ENCODE measurements around the gene RNF182.

The RNF182 gene

DNA sequence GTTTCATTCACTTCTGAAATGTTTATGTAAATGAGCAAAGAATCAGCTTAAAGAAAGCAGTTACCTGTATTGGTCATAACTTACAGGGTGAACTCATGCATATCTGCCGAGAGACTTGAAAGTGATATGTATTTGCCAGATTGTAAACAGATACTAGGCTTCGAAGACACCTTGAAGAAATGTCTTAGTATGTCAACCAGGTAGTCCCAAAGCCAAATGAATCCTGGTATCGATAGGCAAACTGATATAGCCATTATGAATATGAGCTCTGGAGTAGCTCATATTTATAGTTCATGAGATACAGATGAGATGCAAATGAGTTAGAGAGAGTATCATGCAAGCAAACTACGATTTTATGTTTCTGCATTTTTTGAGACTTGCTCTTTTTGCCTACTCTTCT lies 55.8 kb downstream of the RNF182 start:
- Histone ChIP-seq H3K4me3 (ENCODE audit: low read length in 2 of 2) (no peak overlapping the region), H2AK5ac (ENCODE audit: low read depth, low read length) (no peak overlapping the region), H3K4me1 (ENCODE audit: control insufficient read depth in 2 of 2, insufficient read depth in 1 of 2, low read depth in 1 of 2, low read length in 2 of 2) (no peaks in the 10 kb centered on the region), H3K4me2 (ENCODE audit: insufficient read depth, low read length, poor library complexity, severe bottlenecking) (no peak overlapping the region), H4K8ac (ENCODE audit: low read depth, low read length) (no peak overlapping the region), H3K27ac (replicated peaks; ENCODE audit: low read length) (no peak overlapping the region), H2BK12ac (ENCODE audit: low read length) (no peak overlapping the region), H2BK120ac (ENCODE audit: low read depth, low read length) (no peak overlapping the region), H3K9me3 (replicated peaks in 1 of 2; ENCODE audit: control insufficient read depth in 2 of 2, insufficient read depth in 1 of 2, low read depth in 1 of 2, low read length in 2 of 2) (no peaks in the 10 kb centered on the region), H3K79me1 (ENCODE audit: low read depth, low read length) (no peaks in the 10 kb centered on the region), H3K27me3 (ENCODE audit: control insufficient read depth in 3 of 3, insufficient read depth in 3 of 3, low read depth in 1 of 3, low read length in 3 of 3) (no peaks in the 10 kb centered on the region), H3K4ac (ENCODE audit: low read length) (no peak overlapping the region), H2BK15ac (ENCODE audit: low read length) (no peak overlapping the region), H3K18ac (ENCODE audit: low read length) (no peak overlapping the region), H4K91ac (ENCODE audit: low read depth, low read length, poor library complexity) (no peak overlapping the region), H2BK5ac (ENCODE audit: low read length) (no peak overlapping the region), H3K9ac (ENCODE audit: low read depth, low read length, poor library complexity) (no peak overlapping the region), H3K23ac (ENCODE audit: low read depth, low read length, poor library complexity) (no peak overlapping the region), H3K14ac (ENCODE audit: low read length) (no peak overlapping the region), H3K36me3 (replicated peaks in 1 of 2; ENCODE audit: control insufficient read depth in 2 of 2, insufficient read depth in 2 of 2, low read length in 2 of 2) (no peaks in the 10 kb centered on the region), H2AFZ (ENCODE audit: low read length) (no peak overlapping the region)
- WGBS, 2 donors (ENCODE audit: extremely low coverage in 2 of 2, insufficient read length in 2 of 2, insufficient replicate concordance in 1 of 2): no CpG with 5 or more reads among the region's 4 CpGs
- no peak for DNase-seq (ENCODE audit: low spot score)

DNA sequence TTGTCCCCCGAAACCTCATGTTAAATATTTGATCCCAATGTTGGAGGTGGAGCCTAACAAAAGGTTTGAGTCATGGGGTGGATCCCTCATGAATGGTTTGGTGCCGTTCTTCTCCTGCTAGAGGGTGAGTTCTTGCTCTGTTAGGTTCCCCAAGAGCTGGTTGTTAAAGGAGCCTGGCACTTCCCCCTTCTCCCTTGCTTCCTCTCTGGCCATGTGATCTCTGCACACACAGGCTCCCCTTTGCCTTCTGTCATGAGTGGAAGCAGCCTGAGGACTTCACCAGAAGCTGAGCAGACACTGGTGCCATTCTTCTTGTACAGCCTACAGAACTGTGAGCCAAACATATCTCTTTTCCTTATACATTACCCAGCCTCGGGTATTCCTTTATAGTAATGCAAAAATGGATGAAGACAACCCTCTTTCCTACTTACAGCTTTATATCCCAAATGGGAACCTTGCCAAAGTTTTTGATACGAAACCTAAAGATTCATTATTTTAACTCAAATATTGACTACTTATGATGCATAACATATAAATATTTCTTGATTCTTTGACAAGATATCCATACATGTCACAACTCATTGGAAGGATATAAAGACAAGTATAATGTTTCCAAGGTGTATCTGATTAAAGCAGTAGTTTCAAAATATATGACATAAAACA lies 61.0 kb downstream of the RNF182 start:
- no peak overlapping the region for H3K23ac ChIP-seq (ENCODE audit: low read depth, low read length, poor library complexity)
- no peaks in the 10 kb centered on the region for H3K27me3 ChIP-seq (ENCODE audit: control insufficient read depth in 3 of 3, insufficient read depth in 3 of 3, low read depth in 1 of 3, low read length in 3 of 3)
- no peak overlapping the region for H2BK5ac ChIP-seq (ENCODE audit: low read length)
- no CpG with 5 or more reads among the region's 4 CpGs for WGBS, 2 donors (ENCODE audit: extremely low coverage in 2 of 2, insufficient read length in 2 of 2, insufficient replicate concordance in 1 of 2)
- no peak overlapping the region for H2BK15ac ChIP-seq (ENCODE audit: low read length)
- no peak overlapping the region for H3K4ac ChIP-seq (ENCODE audit: low read length)
- H2BK12ac ChIP-seq (ENCODE audit: low read length): no peak overlapping the region
- no peak overlapping the region for H3K9ac ChIP-seq (ENCODE audit: low read depth, low read length, poor library complexity)
- no peak overlapping the region for H2AK5ac ChIP-seq (ENCODE audit: low read depth, low read length)
- no peak overlapping the region for H2BK120ac ChIP-seq (ENCODE audit: low read depth, low read length)
- no peak overlapping the region for H3K27ac ChIP-seq (replicated peaks; ENCODE audit: low read length)
- no peak overlapping the region for H2AFZ ChIP-seq (ENCODE audit: low read length)
- DNase-seq (ENCODE audit: low spot score): no peak
- H3K4me3 ChIP-seq (ENCODE audit: low read length in 2 of 2): no peak overlapping the region
- no peaks in the 10 kb centered on the region for H3K9me3 ChIP-seq (replicated peaks in 1 of 2; ENCODE audit: control insufficient read depth in 2 of 2, insufficient read depth in 1 of 2, low read depth in 1 of 2, low read length in 2 of 2)
- no peak overlapping the region for H3K18ac ChIP-seq (ENCODE audit: low read length)
- H3K36me3 ChIP-seq (replicated peaks in 1 of 2; ENCODE audit: control insufficient read depth in 2 of 2, insufficient read depth in 2 of 2, low read length in 2 of 2): no peaks in the 10 kb centered on the region
- no peaks in the 10 kb centered on the region for H3K79me1 ChIP-seq (ENCODE audit: low read depth, low read length)
- H4K91ac ChIP-seq (ENCODE audit: low read depth, low read length, poor library complexity): no peak overlapping the region
- peaks cover 0 to 1% of the 10 kb centered on the region in 2 donors for H3K4me1 ChIP-seq (ENCODE audit: control insufficient read depth in 2 of 2, insufficient read depth in 1 of 2, low read depth in 1 of 2, low read length in 2 of 2)
- H4K8ac ChIP-seq (ENCODE audit: low read depth, low read length): no peak overlapping the region
- no peak overlapping the region for H3K4me2 ChIP-seq (ENCODE audit: insufficient read depth, low read length, poor library complexity, severe bottlenecking)
- H3K14ac ChIP-seq (ENCODE audit: low read length): no peak overlapping the region

DNA sequence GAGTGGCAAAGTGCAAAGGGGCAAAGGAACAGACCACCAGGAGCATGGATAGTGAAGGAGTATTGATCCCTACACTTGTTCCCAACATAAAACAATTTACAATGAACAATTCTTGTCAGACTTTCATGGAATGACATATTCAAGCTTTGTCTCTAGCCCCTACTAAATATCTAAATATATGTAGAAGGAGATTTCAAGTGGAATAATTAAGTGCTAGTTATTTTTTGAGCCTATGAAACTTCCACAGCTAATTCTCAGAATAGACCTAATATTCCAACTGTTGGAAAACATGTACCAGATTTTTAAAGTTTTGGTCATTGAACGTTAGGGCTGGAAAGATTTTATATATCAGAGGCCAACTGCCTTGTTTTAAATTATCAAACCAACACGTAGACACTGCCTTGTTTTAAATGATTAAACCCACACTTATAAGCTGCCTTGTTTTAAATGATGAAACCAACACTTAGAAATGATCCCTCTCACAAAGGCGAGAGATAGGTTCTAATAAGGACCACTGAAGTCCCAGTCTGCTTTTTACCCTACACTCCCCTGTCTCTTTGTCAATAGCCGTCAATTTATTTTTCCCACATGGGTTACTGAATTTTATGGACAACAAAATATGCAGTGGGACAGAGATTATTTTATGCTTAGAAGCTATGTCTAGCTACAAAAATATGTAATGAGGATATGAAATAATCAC lies 62.1 kb downstream of the RNF182 start:
- no peak overlapping the region for H2BK5ac ChIP-seq (ENCODE audit: low read length)
- no peaks in the 10 kb centered on the region for H3K79me1 ChIP-seq (ENCODE audit: low read depth, low read length)
- H3K27me3 ChIP-seq (ENCODE audit: control insufficient read depth in 3 of 3, insufficient read depth in 3 of 3, low read depth in 1 of 3, low read length in 3 of 3): no peaks in the 10 kb centered on the region
- no peak overlapping the region for H2BK120ac ChIP-seq (ENCODE audit: low read depth, low read length)
- no peak overlapping the region for H2AK5ac ChIP-seq (ENCODE audit: low read depth, low read length)
- H3K9ac ChIP-seq (ENCODE audit: low read depth, low read length, poor library complexity): no peak overlapping the region
- H3K4me3 ChIP-seq (ENCODE audit: low read length in 2 of 2): no peak overlapping the region
- H3K4me2 ChIP-seq (ENCODE audit: insufficient read depth, low read length, poor library complexity, severe bottlenecking): no peak overlapping the region
- no peak overlapping the region for H3K18ac ChIP-seq (ENCODE audit: low read length)
- H2BK15ac ChIP-seq (ENCODE audit: low read length): no peak overlapping the region
- H3K36me3 ChIP-seq (replicated peaks in 1 of 2; ENCODE audit: control insufficient read depth in 2 of 2, insufficient read depth in 2 of 2, low read length in 2 of 2): no peaks in the 10 kb centered on the region
- H4K91ac ChIP-seq (ENCODE audit: low read depth, low read length, poor library complexity): no peak overlapping the region
- no peak overlapping the region for H2BK12ac ChIP-seq (ENCODE audit: low read length)
- no peak for DNase-seq (ENCODE audit: low spot score)
- WGBS, 2 donors (ENCODE audit: extremely low coverage in 2 of 2, insufficient read length in 2 of 2, insufficient replicate concordance in 1 of 2): no CpG with 5 or more reads among the region's 4 CpGs
- H3K4ac ChIP-seq (ENCODE audit: low read length): no peak overlapping the region
- no peaks in the 10 kb centered on the region for H3K9me3 ChIP-seq (replicated peaks in 1 of 2; ENCODE audit: control insufficient read depth in 2 of 2, insufficient read depth in 1 of 2, low read depth in 1 of 2, low read length in 2 of 2)
- H3K23ac ChIP-seq (ENCODE audit: low read depth, low read length, poor library complexity): no peak overlapping the region
- no peak overlapping the region for H2AFZ ChIP-seq (ENCODE audit: low read length)
- H3K4me1 ChIP-seq (ENCODE audit: control insufficient read depth in 2 of 2, insufficient read depth in 1 of 2, low read depth in 1 of 2, low read length in 2 of 2): peaks cover 0 to 1% of the 10 kb centered on the region in 2 donors
- no peak overlapping the region for H3K14ac ChIP-seq (ENCODE audit: low read length)
- no peak overlapping the region for H4K8ac ChIP-seq (ENCODE audit: low read depth, low read length)
- no peak overlapping the region for H3K27ac ChIP-seq (replicated peaks; ENCODE audit: low read length)

DNA sequence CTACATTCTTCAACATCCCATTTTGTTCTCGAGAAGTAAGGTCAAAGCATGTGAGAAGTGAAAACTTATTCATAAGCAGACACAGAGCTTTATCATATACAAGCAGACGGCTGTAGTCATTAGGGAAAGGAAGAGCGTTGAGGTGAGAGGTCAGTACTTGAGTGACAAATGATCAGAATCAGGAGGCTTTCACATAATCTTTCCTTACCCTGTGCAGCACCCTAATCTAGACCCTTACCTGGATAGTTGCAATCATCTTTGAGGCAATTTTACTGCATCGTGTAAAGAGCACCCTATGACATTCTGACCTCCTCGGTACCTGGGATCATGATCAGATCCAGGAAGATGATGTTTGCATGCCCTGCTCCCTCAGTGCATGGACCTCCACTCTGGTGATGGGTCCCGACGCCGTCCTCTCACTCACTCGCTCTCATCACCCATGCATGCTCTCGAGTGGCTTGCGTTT lies 62.7 kb downstream of the RNF182 start:
- Histone ChIP-seq H2BK120ac (ENCODE audit: low read depth, low read length) (no peak overlapping the region), H3K14ac (ENCODE audit: low read length) (no peak overlapping the region)

More for the DNA sequence above, 62.7 kb downstream of the RNF182 start:
- DNase-seq (ENCODE audit: low spot score): no peak
- Histone ChIP-seq H4K8ac (ENCODE audit: low read depth, low read length) (no peak overlapping the region), H3K9ac (ENCODE audit: low read depth, low read length, poor library complexity) (no peak overlapping the region), H3K79me1 (ENCODE audit: low read depth, low read length) (no peaks in the 10 kb centered on the region), H4K91ac (ENCODE audit: low read depth, low read length, poor library complexity) (no peak overlapping the region), H3K4ac (ENCODE audit: low read length) (no peak overlapping the region), H3K36me3 (replicated peaks in 1 of 2; ENCODE audit: control insufficient read depth in 2 of 2, insufficient read depth in 2 of 2, low read length in 2 of 2) (no peaks in the 10 kb centered on the region), H3K18ac (ENCODE audit: low read length) (no peak overlapping the region), H2BK12ac (ENCODE audit: low read length) (no peak overlapping the region), H3K9me3 (replicated peaks in 1 of 2; ENCODE audit: control insufficient read depth in 2 of 2, insufficient read depth in 1 of 2, low read depth in 1 of 2, low read length in 2 of 2) (no peaks in the 10 kb centered on the region), H2AFZ (ENCODE audit: low read length) (no peak overlapping the region), H2BK15ac (ENCODE audit: low read length) (no peak overlapping the region), H3K4me2 (ENCODE audit: insufficient read depth, low read length, poor library complexity, severe bottlenecking) (no peak overlapping the region), H2AK5ac (ENCODE audit: low read depth, low read length) (no peak overlapping the region), H2BK5ac (ENCODE audit: low read length) (no peak overlapping the region), H3K27ac (replicated peaks; ENCODE audit: low read length) (no peak overlapping the region), H3K4me1 (ENCODE audit: control insufficient read depth in 2 of 2, insufficient read depth in 1 of 2, low read depth in 1 of 2, low read length in 2 of 2) (peaks cover 0 to 1% of the 10 kb centered on the region in 2 donors), H3K27me3 (ENCODE audit: control insufficient read depth in 3 of 3, insufficient read depth in 3 of 3, low read depth in 1 of 3, low read length in 3 of 3) (no peaks in the 10 kb centered on the region), H3K23ac (ENCODE audit: low read depth, low read length, poor library complexity) (no peak overlapping the region), H3K4me3 (ENCODE audit: low read length in 2 of 2) (no peak overlapping the region)
- WGBS, 2 donors (ENCODE audit: extremely low coverage in 2 of 2, insufficient read length in 2 of 2, insufficient replicate concordance in 1 of 2): no CpG with 5 or more reads among the region's 11 CpGs

All from neuronal stem cell (in vitro differentiated cells).